GM21723 (cell line): Measurements from ENCODE around the gene UBE2E3.
"Not testable (repeated sequence)": the region's sequence is repeated elsewhere in the genome, so short reads cannot be mapped to it uniquely, and the experiment has no call there.

ENCODE experiments used
- ATAC-seq: cut with Tn5 transposase; IDR thresholded peaks from one replicate; pipeline ENCODE4 v1.9.1; 2021; ENCODE audit warnings: mild to moderate bottlenecking, moderate library complexity; ENCODE audit not compliant: unreplicated experiment

Gene UBE2E3

GRCh38 chr2:181073896-181074295 is 93.5 kb downstream of the UBE2E3 start:
- no peak for ATAC-seq

- ATAC-seq, result no peak
These were observed 94.1 kb downstream of the UBE2E3 start for GRCh38 chr2:181074457-181074856.

- ATAC-seq, result no peak
These were observed 96.3 kb downstream of the UBE2E3 start for GRCh38 chr2:181076658-181077057.

- peak; percentile 94 for ATAC-seq
These were observed 96.8 kb downstream of the UBE2E3 start for GRCh38 chr2:181077128-181077709.

GRCh38 chr2:181083140-181083539 is 102.7 kb downstream of the UBE2E3 start:
- ATAC-seq, result no peak

GRCh38 chr2:181085734-181086133 is 105.3 kb downstream of the UBE2E3 start:
- ATAC-seq, result no peak

DNA sequence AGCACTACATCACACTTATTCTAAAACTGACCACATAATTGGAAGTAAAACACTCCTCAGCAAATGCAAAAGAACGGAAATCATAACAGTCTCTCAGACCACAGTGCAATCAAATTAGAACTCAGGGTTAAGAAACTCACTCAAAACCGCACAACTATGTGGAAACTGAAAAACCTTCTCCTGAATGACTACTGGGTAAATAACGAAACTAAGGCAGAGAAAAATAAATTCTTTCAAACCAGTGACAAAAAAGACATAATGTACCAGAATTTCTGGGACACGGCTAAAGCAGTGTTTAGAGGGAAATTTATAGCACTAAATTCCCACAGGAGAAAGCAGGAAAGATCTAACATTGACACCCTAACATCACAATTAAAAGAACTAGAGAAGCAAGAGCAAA is 111.5 kb downstream of the UBE2E3 start:
- not testable (repeated sequence) for ATAC-seq

GRCh38 chr2:181095486-181095885 is 115.1 kb downstream of the UBE2E3 start:
- ATAC-seq, result no peak

DNA sequence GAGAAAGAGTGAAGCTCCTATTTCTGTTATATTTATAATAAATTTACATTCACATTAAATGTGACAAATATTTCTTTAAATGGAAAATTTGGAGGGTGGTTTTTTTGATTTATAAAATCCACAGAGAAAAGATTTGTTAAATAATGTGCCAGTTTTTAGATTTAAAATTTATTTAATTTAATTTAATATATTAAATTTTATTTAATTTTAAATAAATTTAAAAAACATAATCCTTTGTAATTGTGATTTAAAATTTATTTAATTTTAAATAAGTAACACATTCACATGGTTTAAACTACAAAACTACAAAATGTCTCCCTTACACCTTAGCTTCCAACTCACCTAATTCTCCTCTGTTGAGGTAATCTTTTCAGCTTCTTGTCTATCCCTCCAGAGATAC is 123.3 kb downstream of the UBE2E3 start:
- ATAC-seq, result no peak

GRCh38 chr2:181104512-181105115 is 124.2 kb downstream of the UBE2E3 start:
- ATAC-seq, result no peak

DNA sequence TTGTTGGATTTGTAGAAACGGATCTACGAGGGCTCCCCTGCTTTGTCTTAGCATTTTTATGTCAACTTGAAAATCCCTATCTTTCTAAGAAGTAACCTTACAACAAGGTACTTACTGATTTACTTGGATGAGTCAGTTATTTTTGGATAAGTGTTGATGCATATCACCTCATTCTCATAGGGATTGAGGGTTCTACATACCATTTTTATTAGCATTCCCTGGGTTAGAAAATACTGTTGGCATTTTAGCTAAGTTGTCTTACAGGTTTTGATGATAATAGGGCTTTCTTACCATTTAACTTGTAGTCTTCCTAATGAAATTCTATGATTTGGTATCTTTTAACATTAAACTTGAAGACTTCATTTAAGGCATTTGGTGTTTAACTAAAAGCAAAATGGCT is 125.2 kb downstream of the UBE2E3 start:
- no peak for ATAC-seq

GRCh38 chr2:181106229-181106628 is 125.8 kb downstream of the UBE2E3 start:
- no peak for ATAC-seq

GRCh38 chr2:181106789-181107627 is 126.6 kb downstream of the UBE2E3 start:
- ATAC-seq, result peak; percentile 99

DNA sequence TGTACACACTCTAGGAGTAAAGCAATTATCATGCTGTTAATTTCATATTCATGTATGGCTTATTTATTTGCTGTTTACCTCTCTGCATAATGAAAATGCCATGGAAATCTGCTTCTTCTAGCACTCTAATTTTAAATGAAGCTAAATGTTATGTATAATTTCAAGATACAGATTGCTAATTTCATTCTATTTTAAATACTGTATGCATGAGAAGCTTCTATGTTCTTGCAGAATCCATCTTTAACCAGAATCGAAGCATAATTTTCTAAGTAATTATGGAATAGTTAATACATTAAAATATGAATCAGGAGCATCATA is 127.2 kb downstream of the UBE2E3 start:
- ATAC-seq, result no peak

- ATAC-seq, result no peak
These were observed 130.7 kb downstream of the UBE2E3 start for GRCh38 chr2:181111059-181111458.

GRCh38 chr2:181112916-181113315 is 132.5 kb downstream of the UBE2E3 start:
- no peak for ATAC-seq
